Measurements from ENCODE around the gene ABCC4. TPM values are rescaled to one million over a fixed set of nuclear protein-coding genes. Genes with fewer than 3 reads are reported as not detected.

The ABCC4 gene
- total RNA-seq, 1 donor from 2014 or later = 33.4 TPM

GRCh38 chr13:95044452-95045205, 256.6 kb downstream of the ABCC4 start:
- H3K4me3 ChIP-seq (ENCODE audit: low read depth, low read length) = no peak overlapping the region
- DNase-seq (ENCODE audit: low read depth) = no peak
- TF ChIP-seq, protein P1, sequence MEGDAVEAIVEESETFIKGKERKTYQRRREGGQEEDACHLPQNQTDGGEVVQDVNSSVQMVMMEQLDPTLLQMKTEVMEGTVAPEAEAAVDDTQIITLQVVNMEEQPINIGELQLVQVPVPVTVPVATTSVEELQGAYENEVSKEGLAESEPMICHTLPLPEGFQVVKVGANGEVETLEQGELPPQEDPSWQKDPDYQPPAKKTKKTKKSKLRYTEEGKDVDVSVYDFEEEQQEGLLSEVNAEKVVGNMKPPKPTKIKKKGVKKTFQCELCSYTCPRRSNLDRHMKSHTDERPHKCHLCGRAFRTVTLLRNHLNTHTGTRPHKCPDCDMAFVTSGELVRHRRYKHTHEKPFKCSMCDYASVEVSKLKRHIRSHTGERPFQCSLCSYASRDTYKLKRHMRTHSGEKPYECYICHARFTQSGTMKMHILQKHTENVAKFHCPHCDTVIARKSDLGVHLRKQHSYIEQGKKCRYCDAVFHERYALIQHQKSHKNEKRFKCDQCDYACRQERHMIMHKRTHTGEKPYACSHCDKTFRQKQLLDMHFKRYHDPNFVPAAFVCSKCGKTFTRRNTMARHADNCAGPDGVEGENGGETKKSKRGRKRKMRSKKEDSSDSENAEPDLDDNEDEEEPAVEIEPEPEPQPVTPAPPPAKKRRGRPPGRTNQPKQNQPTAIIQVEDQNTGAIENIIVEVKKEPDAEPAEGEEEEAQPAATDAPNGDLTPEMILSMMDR (conservative IDR thresholded peaks at IDR 0.05; ENCODE audit: low read depth, low read length) = no peak

DNA sequence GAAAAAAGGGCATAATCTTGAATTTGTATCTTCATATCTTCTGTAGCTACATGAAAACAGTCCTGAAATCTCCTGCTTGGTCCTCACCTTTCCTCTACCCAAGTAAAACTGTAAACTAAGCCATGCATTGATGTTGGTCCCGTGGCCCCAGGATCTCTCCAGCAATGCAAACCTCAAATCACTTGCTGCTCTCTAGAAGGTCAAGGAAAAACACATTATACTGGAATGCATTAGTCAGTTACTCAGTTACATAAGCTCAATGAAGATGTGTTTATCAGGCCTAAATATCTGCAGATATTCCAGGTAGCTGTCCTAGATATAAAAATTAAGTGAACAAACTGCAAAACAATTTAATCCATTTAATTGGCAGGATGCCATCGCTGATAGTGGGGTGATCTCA, 261.8 kb downstream of the ABCC4 start:
- TF ChIP-seq, protein P1 (conservative IDR thresholded peaks at IDR 0.05; ENCODE audit: low read depth, low read length) = no peak
- no peak overlapping the region for H3K4me3 ChIP-seq (ENCODE audit: low read depth, low read length)
- no peak for DNase-seq (ENCODE audit: low read depth)

DNA sequence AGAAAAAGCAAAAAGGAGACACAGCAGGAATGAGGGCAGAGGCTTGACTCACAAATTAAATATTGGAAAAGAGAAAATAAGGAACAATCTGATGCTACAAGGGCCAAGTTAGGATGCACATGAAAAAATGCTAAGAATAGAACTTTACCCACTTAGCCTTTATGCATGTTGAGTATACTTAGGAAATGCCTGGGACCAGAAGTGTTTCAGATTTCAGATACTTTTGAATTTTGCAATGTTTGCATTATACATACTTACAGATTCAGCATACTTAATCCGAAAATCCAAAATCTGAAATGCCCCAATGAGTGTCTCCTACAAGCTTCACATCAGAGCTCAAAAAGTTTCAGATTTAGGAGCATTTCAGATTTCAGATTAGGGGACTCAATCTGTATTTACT, 262.3 kb downstream of the ABCC4 start:
- TF ChIP-seq, protein P1 (conservative IDR thresholded peaks at IDR 0.05; ENCODE audit: low read depth, low read length) = no peak
- DNase-seq (ENCODE audit: low read depth) = no peak
- H3K4me3 ChIP-seq (ENCODE audit: low read depth, low read length) = no peak overlapping the region

DNA sequence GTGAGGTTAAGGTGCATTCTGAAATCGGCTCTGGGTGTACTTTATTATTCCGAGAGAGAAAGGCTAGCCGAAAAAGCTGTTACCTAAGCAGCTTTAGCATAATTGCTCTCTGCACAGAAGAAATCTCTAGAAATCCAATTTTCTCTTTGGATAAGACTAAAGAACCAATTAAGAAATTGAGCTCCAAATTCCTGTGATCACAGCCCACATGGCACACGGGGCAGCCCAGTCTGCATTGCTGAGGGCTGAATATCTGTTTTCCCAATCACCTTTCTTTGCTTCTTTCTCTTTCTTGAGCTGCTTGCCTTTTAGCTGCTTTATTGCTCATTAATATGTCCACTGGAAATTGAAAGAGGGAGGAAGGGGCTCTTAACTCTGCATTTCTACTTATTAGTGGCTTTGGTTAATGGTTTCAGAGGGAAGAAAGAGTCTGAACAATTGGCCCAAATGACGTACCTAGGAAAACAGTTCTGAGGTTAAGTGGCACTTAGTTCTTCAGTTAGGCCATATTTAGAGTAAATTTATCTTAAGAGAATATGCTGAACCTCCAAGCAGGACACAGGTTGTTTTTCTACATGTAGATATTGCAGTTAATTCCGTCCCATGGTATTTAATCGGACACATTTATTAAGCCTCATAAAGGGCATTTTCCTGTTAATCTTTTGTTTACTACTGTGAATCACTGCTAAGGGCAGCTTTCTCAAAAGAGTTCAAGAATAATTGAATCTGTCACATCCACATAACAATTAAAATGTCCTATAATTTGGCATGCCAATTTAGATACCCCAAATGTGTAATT, 265.7 kb downstream of the ABCC4 start:
- TF ChIP-seq, protein P1 (conservative IDR thresholded peaks at IDR 0.05; ENCODE audit: low read depth, low read length) = no peak
- no peak for DNase-seq (ENCODE audit: low read depth)
- H3K4me3 ChIP-seq (ENCODE audit: low read depth, low read length) = no peak overlapping the region

GRCh38 chr13:95033890-95034289, 267.4 kb downstream of the ABCC4 start:
- H3K4me3 ChIP-seq (ENCODE audit: low read depth, low read length) = no peak overlapping the region
- DNase-seq (ENCODE audit: low read depth) = no peak
- TF ChIP-seq, protein P1 (conservative IDR thresholded peaks at IDR 0.05; ENCODE audit: low read depth, low read length) = no peak

- no peak for DNase-seq (ENCODE audit: low read depth)
- TF ChIP-seq, protein P1 (conservative IDR thresholded peaks at IDR 0.05; ENCODE audit: low read depth, low read length) = no peak
- no peak overlapping the region for H3K4me3 ChIP-seq (ENCODE audit: low read depth, low read length)
Observed at GRCh38 chr13:95032121-95032520, 269.1 kb downstream of the ABCC4 start.
